NCI-H748 (cell line): ENCODE results near the gene CCDC158.
A peak's percentile ranks its signal among the peaks of the same experiment; 100 is the strongest.
"Not testable (repeated sequence)": the region's sequence is repeated elsewhere in the genome, so short reads cannot be mapped to it uniquely, and the experiment has no call there.

Experiments
- DNase-seq: peaks from one replicate; lab custom pipeline; 2025; ENCODE audit not compliant: unreplicated experiment; lab: John Stamatoyannopoulos, UW

The CCDC158 gene

DNA sequence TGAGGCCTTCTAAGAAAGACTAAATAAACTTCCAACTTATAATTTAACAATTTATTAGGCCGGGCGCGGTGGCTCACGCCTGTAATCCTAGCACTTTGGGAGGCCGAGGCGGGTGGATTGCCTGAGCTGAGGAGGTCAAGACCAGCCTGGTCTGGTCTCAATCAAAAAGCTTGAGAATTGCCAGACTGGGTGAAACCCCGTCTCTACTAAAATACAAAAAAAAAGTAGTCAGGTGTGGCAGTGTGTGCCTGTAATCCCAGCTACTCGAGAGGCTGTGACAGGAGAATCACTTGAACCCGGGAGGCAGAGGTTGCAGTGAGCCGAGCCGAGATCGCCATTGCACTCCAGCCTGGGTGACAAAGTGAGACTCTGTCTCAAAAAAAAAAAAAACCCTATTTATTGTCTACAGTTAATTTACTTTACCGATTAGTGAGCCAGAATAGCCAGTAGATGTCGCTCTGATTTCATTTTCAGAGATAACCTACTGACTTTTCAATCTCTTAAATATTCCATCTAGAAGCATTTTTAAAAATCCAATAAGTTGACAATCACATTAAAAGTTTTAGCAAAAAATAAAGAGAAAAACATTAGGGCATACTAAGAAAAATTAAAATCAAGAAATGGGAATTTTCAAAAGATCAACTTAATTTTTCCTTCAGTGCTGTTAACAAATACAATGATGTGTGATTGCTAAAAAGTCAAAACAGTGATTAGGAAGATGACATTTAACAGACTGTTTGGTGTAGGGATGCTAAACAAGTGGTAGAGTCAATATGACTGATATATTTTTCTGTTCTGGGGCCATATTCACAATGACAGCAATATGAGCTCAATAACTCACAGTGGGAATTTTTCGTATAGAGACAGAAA is 9.8 kb upstream of the CCDC158 start:
- peak; percentile 55 for DNase-seq

GRCh38 chr4:76429636-76430035 is 8.7 kb upstream of the CCDC158 start:
- DNase-seq, result no peak

- peak; percentile 1 for DNase-seq
These were observed 5.3 kb upstream of the CCDC158 start for GRCh38 chr4:76426272-76426671.

- DNase-seq, result not testable (repeated sequence)
These were observed 2.2 kb upstream of the CCDC158 start for GRCh38 chr4:76423159-76423558.

DNA sequence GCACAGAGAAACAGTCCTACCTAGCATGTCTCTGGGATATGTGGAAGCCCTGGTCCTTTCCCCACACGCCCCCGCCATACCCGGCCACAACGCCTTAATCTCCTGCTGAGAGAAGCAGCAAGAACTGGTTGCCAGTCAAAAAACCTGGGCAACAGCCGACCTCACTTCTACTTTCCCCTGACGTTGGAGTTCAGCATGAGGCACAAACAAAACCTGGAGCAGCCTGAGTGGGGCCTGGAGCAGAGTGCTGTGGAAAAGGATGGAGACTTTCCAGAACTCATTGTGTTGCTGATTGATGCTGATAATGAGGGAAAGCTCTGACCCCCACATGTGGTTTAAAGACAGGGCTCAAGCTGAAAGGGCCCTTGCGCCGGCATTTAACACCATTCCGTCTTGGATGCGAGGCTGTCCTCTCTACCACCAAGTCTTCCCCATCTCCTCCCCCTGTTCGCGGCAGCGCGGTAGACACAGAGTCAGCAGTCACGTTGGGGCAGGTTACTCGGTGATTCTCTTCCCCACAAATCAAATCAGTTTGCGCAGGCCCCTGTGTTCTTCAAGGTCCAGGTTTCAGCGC is 666 bp downstream of the CCDC158 start:
- no peak for DNase-seq

GRCh38 chr4:76410636-76411035 is 10.3 kb downstream of the CCDC158 start:
- no peak for DNase-seq

DNA sequence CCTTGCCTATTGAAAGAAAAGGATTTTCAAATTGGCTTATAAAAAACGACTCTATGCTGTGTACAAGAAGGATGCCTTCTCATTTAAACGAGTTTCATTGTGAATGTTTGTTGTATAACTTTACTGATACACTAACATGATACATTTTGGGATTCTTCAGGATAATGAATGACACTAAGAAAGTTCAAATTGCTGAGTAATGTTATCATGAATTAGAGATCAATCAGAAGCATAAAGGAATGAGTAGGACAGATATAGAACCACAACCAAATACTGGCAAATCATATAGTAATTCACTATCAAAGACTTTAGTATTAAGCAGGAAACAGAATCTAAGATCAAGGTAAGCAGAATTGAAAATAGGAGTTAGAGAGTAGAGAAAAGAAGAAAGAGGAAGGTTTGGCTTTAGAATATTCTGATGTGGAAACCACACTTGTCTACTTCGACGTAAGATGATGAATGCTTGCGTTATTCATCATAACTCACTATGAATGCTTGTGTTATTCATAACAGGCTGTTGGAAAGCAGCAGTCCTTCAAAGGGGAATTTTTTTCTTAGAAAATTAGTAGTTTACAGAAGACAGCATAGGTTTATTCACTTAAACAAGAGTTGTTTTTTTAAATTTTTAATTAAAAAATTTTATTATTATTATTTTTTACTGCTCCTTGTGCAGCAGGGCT is 13.4 kb downstream of the CCDC158 start:
- DNase-seq, result no peak

DNA sequence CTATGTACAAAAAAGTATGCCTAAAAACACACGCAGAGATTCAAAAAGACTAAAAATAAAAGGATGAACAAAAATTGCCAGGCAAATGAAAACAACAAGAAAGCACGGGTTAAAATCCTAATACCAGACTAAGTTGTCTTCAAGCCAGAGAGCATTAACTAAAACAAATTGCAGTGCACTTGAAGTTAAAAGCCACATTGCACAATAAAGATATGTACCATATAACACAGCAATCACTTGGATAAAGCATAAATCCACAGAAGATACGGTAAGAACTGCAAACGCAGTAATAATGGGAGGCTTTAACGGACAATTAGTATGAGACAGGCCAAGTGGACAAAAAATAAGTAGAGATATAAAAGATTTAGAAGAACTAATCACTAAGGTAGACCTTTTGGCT is 14.9 kb downstream of the CCDC158 start:
- no peak for DNase-seq

GRCh38 chr4:76401654-76402053 is 19.3 kb downstream of the CCDC158 start:
- DNase-seq, result no peak

GRCh38 chr4:76388160-76388908 is 32.6 kb downstream of the CCDC158 start:
- no peak for DNase-seq

- DNase-seq, result no peak
These were observed 34.2 kb downstream of the CCDC158 start for GRCh38 chr4:76386566-76387305.

DNA sequence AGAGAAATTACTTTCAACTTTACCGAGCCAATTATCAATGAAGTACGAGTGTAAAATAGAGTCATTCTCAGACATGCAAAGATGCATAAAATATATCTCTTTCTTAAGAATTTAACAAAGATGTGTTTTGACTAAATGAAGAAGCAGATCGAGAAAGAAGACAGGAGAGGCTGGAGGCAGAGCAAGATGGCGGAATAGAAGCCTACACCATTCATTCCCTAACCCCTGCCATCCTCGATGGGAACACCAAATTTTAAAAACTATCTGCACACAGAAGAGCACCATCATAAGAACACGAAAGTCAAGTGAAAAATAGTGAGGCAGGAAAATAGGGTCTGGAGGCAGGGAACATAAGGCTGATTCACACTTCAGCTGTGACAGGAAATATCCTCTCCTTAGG is 35.0 kb downstream of the CCDC158 start:
- no peak for DNase-seq

DNA sequence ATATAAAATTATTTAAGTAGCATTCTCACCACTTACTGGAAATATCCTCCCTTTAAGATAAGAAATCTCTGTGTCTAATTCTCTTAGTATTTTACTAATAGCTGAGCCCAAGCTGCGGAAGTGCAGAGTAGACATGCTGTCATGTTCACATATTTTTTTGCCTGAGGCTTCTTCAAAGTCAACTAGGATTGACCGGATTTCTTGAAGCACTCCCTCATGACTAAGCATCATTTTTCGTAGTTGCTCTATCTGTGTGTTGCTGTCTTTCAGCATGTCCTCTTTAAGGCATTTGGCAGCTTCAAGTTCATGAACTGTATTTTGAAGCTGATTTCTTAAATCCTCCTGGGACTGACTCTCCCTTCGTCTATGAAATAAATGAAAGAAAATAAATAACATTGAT is 36.9 kb downstream of the CCDC158 start:
- no peak for DNase-seq

GRCh38 chr4:76383001-76383400 is 37.9 kb downstream of the CCDC158 start:
- no peak for DNase-seq

DNA sequence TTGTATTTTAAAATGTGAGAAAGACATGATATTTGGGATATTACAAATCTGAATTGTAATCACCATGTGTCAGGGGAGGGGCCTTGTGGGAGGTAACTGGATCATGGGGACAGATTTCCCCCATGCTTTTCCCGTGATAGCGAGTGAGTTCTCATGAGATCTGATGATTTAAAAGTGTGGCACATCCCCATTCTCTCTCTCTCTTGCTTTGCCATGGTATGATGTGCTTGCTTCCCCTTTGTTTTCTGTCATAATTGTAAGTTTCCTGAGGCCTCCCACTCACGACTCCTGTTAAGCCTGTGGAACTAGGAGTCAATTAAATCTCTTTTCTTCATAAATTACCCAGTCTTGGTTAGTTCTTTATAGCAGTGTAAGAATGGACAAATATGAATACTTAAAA is 39.0 kb downstream of the CCDC158 start:
- DNase-seq, result no peak

- DNase-seq, result no peak
These were observed 40.4 kb downstream of the CCDC158 start for GRCh38 chr4:76380561-76380960.

DNA sequence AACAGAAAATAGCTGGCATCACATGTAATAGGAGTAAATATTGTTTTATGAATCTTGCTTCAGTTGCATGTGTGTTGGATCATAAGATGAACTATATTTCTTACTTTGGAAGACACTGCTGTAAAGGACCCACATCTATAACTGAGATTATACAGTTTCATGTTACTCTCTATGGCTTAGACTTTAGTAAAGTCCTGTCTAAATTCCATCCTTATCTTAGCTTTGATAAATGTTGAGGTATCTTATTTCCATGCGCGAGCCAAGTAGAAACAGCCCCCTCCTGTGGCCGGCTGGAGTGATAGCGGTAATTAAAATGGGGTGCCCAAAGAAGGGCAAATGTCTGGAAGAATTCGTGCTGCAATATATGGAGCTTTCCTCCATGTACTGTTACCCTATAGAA is 43.0 kb downstream of the CCDC158 start:
- peak; percentile 3 for DNase-seq

GRCh38 chr4:76377481-76377901 is 43.5 kb downstream of the CCDC158 start:
- DNase-seq, result no peak

DNA sequence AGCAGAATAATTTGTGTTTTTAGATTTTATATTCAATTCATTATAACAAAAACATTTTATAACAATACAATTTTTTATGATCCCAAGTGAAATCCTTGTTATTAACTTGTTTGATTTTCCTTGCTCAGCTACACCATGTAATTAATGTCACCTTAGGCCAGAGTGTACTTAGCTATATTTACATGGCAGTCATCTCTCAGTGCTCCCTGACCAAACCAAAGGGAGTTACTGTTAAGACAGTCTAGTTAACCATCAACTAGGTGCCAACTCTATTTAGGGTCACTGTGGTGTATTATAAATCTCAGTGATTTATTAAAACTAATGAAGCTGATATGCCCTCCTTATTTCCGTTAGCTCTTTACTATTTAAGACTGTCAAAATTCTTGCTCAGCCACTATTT is 44.4 kb downstream of the CCDC158 start:
- no peak for DNase-seq

DNA sequence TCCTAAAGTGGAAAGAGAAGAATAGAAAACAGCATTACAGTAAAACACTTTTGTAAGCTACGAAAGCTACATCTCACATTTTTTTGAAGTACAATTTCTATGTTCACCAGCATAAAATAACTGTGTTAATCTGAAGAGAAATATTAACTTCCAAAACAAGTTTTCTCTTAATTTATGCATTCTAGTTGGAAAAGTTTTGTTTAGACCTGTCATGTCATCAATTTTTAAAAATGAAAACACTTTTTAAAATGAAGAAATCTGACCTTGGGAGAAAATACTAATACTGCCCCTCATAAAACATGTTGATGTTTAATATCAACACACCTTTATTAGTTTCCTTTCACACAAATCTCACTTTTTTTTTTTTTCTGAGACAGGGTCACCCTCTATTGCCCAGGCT is 45.2 kb downstream of the CCDC158 start:
- DNase-seq, result no peak

- DNase-seq, result no peak
These were observed 46.1 kb downstream of the CCDC158 start for GRCh38 chr4:76374798-76375197.
